HepG2 (cell line): Measurements from ENCODE around the gene NUCB1. TPM values are rescaled to one million over a fixed set of nuclear protein-coding genes. Genes with fewer than 3 reads are reported as not detected.

Experiments
- ATAC-seq: fragments of 200-7000 bp; cut with Tn5 transposase; 3 replicates; pipeline ENCODE4 v1.9.1; 2020; ENCODE audit warnings: mild to moderate bottlenecking, moderate library complexity
- BruUV-seq: library from RNA; stranded (reverse); fragments of 400-500 nt; replicated peaks from 2 replicates; lab custom pipeline; 2021; lab: Mats Ljungman, UMichigan
- CTCF ChIA-PET: fragments of 300-600 bp; formaldehyde crosslinking; extraction: SDS; loops from one replicate; lab custom pipeline; 2021; ENCODE audit warnings: low total read pairs, inconsistent platforms, low intra/inter-chr PET ratio; lab: Yijun Ruan, JAX
- POLR2A ChIA-PET: fragments of 350-600 bp; sonication (Branson Sonifier 250); formaldehyde crosslinking; loops from one replicate; lab custom pipeline; 2020; ENCODE audit warnings: antibody characterized with exemption, inconsistent platforms; lab: Yijun Ruan, JAX
- DNase-seq: peaks from one replicate; pipeline ENCODE4 v3.0.0-alpha.2; 2015; ENCODE audit warnings: low spot score
- FAIRE-seq: peaks from 3 replicates; lab custom pipeline; 2011; peaks lifted over from hg19 to GRCh38; lab: Jason Lieb, UNC
- H2AFZ ChIP-seq: one replicate; pipeline ENCODE4 v1.6.1; 2011; ENCODE audit warnings: low read length, inconsistent platforms
- H3K27ac ChIP-seq: fragments of 300-600 bp; 3 replicates; pipeline ENCODE4 v1.8.0; 2011; ENCODE audit warnings: mixed run types, mild to moderate bottlenecking, mixed read lengths, low read length, inconsistent platforms; ENCODE audit not compliant: insufficient read depth; ENCODE audit errors: extremely low read length
- H3K27me3 ChIP-seq, 2 experiments: fragments of 200-600 bp in 1 of 2; 2 replicates in 1 of 2; 3 replicates in 1 of 2; pipeline versions ENCODE4 v1.6.0 to v1.8.0; 2011; ENCODE audit warnings: low read length in 2 of 2, mild to moderate bottlenecking in 2 of 2, moderate library complexity in 2 of 2, inconsistent platforms in 1 of 2; ENCODE audit not compliant: insufficient read depth in 2 of 2, control insufficient read depth in 1 of 2
- H3K36me3 ChIP-seq, 2 experiments: fragments of 200-600 bp in 1 of 2; replicated peaks in 1 of 2; 2 replicates in 1 of 2; 3 replicates in 1 of 2; pipeline versions ENCODE4 v1.5.1 to v1.8.0; 2011; ENCODE audit warnings: low read length in 2 of 2, inconsistent platforms in 1 of 2; ENCODE audit not compliant: insufficient read depth in 2 of 2, control insufficient read depth in 1 of 2
- H3K4me1 ChIP-seq: 2 replicates; pipeline ENCODE4 v1.5.1; 2012; ENCODE audit warnings: low read length, inconsistent platforms; ENCODE audit not compliant: insufficient read depth
- H3K4me2 ChIP-seq: 2 replicates; pipeline ENCODE4 v1.6.0; 2011; ENCODE audit warnings: low read depth, low read length, inconsistent platforms
- H3K4me3 ChIP-seq, 3 experiments: fragments of 200-600 bp in 1 of 3; sonication (generic), shearing (Covaris generic) in 1 of 3; replicated peaks in 1 of 3; 2 replicates each; pipeline ENCODE4 v1.5.1; 2011 to 2016; ENCODE audit warnings: low read length in 3 of 3, inconsistent platforms in 2 of 3, low read depth in 2 of 3, mild to moderate bottlenecking in 2 of 3, control low read depth in 1 of 3, mixed read lengths in 1 of 3; ENCODE audit not compliant: insufficient read depth in 1 of 3
- H3K79me2 ChIP-seq: one replicate; pipeline ENCODE4 v1.6.1; 2011; ENCODE audit warnings: low read length, inconsistent platforms; ENCODE audit not compliant: insufficient read depth
- H3K9ac ChIP-seq: 2 replicates; pipeline ENCODE4 v1.6.0; 2011; ENCODE audit warnings: mild to moderate bottlenecking, low read depth, low read length, inconsistent platforms; ENCODE audit not compliant: insufficient read depth
- H3K9me3 ChIP-seq: 2 replicates; pipeline ENCODE4 v1.5.1; 2012; ENCODE audit warnings: mild to moderate bottlenecking, low read length
- H4K20me1 ChIP-seq: 2 replicates; pipeline ENCODE4 v1.6.0; 2011; ENCODE audit warnings: inconsistent platforms, mild to moderate bottlenecking, low read length, moderate library complexity; ENCODE audit not compliant: insufficient read depth
- ATAD3A ChIP-seq: sonication (generic); formaldehyde crosslinking; IDR thresholded peaks from 2 replicates; pipeline ENCODE4 v1.4.0; 2020; ENCODE audit warnings: missing genetic modification reagents
- CCDC6 ChIP-seq: sonication (generic); formaldehyde crosslinking; IDR thresholded peaks from 2 replicates; pipeline ENCODE4 v1.8.1; 2022; ENCODE audit warnings: mild to moderate bottlenecking, missing genetic modification reagents, moderate library complexity
- ISX ChIP-seq: sonication (generic); formaldehyde crosslinking; conservative IDR thresholded peaks from 2 replicates; pipeline ENCODE4 v1.5.0; 2020; ENCODE audit warnings: missing genetic modification reagents
- ZC3H4 ChIP-seq: sonication (generic); formaldehyde crosslinking; IDR thresholded peaks from 2 replicates; pipeline ENCODE4 v1.4.0; 2020; ENCODE audit warnings: missing genetic modification reagents, borderline replicate concordance
- ZNF414 ChIP-seq: sonication (generic); formaldehyde crosslinking; IDR thresholded peaks from 2 replicates; pipeline ENCODE4 v1.5.0; 2020; ENCODE audit warnings: missing genetic modification reagents
- ZNF768 ChIP-seq: sonication (generic); formaldehyde crosslinking; IDR thresholded peaks from 2 replicates; pipeline ENCODE4 v1.4.0; 2020; ENCODE audit warnings: missing genetic modification reagents
- WGBS: methylation state at CpG from one replicate; pipeline ENCODE4 v1.1.6; 2017; ENCODE audit warnings: low lambda C conversion rate; 5-methylcytosine and 5-hydroxymethylcytosine counted together
- in situ Hi-C: cut with HindIII; loops from 2 replicates; pipeline ENCODE4 v1.10.0; 2017; ENCODE audit warnings: low pct_unique_long_range_greater_than_20kb; ENCODE audit not compliant: extremely low pct_ligation_motif_present
- intact Hi-C: fragments of 100-400 bp; cut with micrococcal nuclease; formaldehyde crosslinking; loops from one replicate; pipeline ENCODE4 v1.10.0; 2022; ENCODE audit not compliant: unreplicated experiment
- polyA plus RNA-seq, 8 experiments: library from polyadenylated mRNA; depleted of rRNA in 3 of 8; stranded (reverse) in 7 of 8; unstranded in 1 of 8; fragments of >200 nt; fragmentation: Illumina TruSeq in 4 of 8; extraction: Trizol in 4 of 8; gene quantifications; 2 replicates each; pipeline versions ENCODE4 v1.2.1 to v1.2.3, GENCODE V29; 2011 to 2016; ENCODE audit warnings: low read depth in 4 of 8, missing spikeins in 1 of 8, mixed read lengths in 1 of 8; ENCODE audit not compliant: insufficient read depth in 1 of 8
- total RNA-seq, 5 experiments: library from RNA; depleted of rRNA; stranded (reverse); fragments of >200 nt; fragmentation: Illumina TruSeq; extraction: Trizol; gene quantifications; 2 replicates each; pipeline ENCODE4 v1.2.3, GENCODE V29; 2016; ENCODE audit warnings: low read depth in 1 of 5
- TF ChIP-seq, protein P1 (sequence below): sonication (generic); formaldehyde crosslinking; IDR thresholded peaks from 2 replicates; pipeline ENCODE4 v1.8.0; 2022; ENCODE audit warnings: mild to moderate bottlenecking, missing genetic modification reagents, moderate library complexity

Gene NUCB1
- total and polyA plus RNA-seq, 2 of the 13 experiments (the other 11 are each of a cell fraction or from before 2014, with no cell fraction given) = 82.3 to 106 TPM

DNA sequence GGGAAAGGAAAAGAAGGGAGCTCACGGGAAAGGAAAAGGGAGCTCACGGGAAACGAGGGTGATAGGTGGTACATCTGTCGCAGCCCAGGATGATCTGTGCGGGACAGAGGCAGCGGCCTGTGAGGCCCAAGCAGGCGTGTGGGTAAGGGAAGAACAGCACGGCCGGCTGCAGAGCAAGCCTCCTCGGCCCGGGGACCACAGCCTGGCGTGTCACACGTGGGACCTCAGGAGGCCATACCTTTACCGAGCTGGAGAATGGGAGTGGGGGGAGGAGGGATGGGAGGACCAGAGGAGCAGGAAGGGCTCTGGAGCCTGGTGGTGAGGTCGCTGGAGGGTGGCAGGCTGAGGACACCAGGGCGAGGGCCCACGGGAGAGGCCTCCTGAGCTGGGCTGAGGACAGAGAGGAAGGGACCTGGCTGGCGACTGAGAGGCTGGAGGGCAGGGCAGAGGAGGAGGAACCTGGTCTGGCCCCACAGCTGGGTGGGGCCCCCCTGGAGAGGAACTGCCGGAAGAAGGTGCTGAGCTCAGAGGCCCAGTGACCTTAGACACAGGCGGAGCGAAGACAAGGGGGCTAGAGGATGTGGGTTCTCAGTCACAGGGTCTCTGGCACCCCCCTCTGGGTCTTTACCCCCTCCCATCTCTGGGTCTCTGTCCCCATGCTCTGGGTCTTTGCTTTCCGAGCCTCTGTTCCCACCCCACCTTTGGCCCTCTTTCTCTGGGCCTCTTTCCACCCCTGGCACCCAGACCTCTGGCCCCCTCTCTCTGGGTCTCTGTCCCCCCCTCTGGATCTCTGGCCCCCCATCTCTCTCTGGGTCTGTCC is 62.1 kb downstream of the NUCB1 start (continued):
- TF ChIP-seq, protein P1, sequence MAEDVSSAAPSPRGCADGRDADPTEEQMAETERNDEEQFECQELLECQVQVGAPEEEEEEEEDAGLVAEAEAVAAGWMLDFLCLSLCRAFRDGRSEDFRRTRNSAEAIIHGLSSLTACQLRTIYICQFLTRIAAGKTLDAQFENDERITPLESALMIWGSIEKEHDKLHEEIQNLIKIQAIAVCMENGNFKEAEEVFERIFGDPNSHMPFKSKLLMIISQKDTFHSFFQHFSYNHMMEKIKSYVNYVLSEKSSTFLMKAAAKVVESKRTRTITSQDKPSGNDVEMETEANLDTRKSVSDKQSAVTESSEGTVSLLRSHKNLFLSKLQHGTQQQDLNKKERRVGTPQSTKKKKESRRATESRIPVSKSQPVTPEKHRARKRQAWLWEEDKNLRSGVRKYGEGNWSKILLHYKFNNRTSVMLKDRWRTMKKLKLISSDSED (CRISPR knock-in tag) = no peak
- TF ChIP-seq ZNF768 (CRISPR knock-in tag) = peak; percentile 83
- TF ChIP-seq ISX = 0 out of 2 replicates have a peak, but pooled peaks have one; percentile 33

DNA sequence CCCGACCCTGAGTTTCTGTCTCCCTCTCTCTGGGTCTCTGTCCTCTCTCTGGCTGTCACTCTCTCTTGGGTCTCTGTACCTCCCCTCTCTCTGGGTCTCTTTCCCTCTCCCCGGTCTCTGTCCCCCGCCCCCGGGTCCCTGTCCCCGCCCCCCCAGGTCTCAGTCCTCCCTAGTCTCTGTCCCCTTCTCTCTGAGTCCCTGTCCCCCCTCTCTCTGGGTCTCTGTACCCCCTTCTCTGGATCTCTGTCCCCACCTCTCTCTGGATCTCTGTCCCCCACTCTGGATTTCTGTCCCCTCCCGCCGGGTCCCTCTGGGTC is 62.7 kb downstream of the NUCB1 start:
- H3K4me2 ChIP-seq = peak overlapping the region; percentile 97
- FAIRE-seq = no peak
- POLR2A ChIA-PET = interaction anchor here (0.6 to 2.8 kb wide), 16 partner anchors 8 to 576 kb away, joined by 3 to 35 read pairs (median 12); partner anchors contain the start of genes BAX, DHDH, GYS1 and NUCB1

More for the DNA sequence above, 62.7 kb downstream of the NUCB1 start:
- H3K27me3 ChIP-seq = no peaks in the 10 kb centered on the region; a peak in 1 of 5 replicates
- intact Hi-C loops = loop anchor here (2.0 to 10.0 kb wide), 3 partner anchors 62 to 178 kb away; partner anchors contain the start of genes NUCB1 and PPP1R15A
- peaks cover 67% of the 10 kb centered on the region for H3K4me1 ChIP-seq
- 0 out of 2 replicates have a peak, but pooled peaks have one; percentile 14 for TF ChIP-seq ZC3H4
- no peak for TF ChIP-seq ZNF414 (CRISPR knock-in tag)
- no peak for TF ChIP-seq ATAD3A
- 0 out of 2 replicates have a peak, but pooled peaks have one; percentile 9 for TF ChIP-seq CCDC6 (CRISPR knock-in tag)
- BruUV-seq = no TSS peak
- H3K79me2 ChIP-seq = peaks cover 25% of the 10 kb centered on the region
- in situ Hi-C loops = loop anchor here (5.0 kb wide), 1 partner anchor 91 kb away; the partner anchor contains the start of gene PPP1R15A
- CTCF ChIA-PET = no interaction called here
- peak overlapping the region; percentile 100 for H3K27ac ChIP-seq
- DNase-seq (peak; percentile 47), ATAC-seq (peak; percentile 0; the same call in 1 of the 3 replicates)
- H3K36me3 ChIP-seq = peaks cover 3 to 13% of the 10 kb centered on the region in 2 experiments
- H3K4me3 ChIP-seq = peak overlapping the region; percentile 63 to 80 (median 80); a peak in 5 of 6 replicates
- peaks cover 24% of the 10 kb centered on the region for H4K20me1 ChIP-seq
- H3K9me3 ChIP-seq = no peaks in the 10 kb centered on the region
- H3K9ac ChIP-seq = peak overlapping the region; percentile 98
- WGBS = 2% methylated on average over 7 of the region's 7 CpGs
- H2AFZ ChIP-seq = no peak overlapping the region
